Left ventricle myocardium superior (tissue), 1 donor: ENCODE measurements around the gene TBC1D9. TPM values are rescaled to one million over a fixed set of nuclear protein-coding genes. Genes with fewer than 3 reads are reported as not detected.
"Not testable (repeated sequence)": the region's sequence is repeated elsewhere in the genome, so short reads cannot be mapped to it uniquely, and the experiment has no call there.

Experiments used
- ATAC-seq: fragments of 200-7000 bp; cut with Tn5 transposase; one replicate; pipeline ENCODE4 v1.9.1; 2020; ENCODE audit warnings: mild to moderate bottlenecking, moderate library complexity
- DNase-seq: peaks from one replicate; pipeline ENCODE4 v3.0.0-alpha.2; 2020
- intact Hi-C: fragments of 100-400 bp; cut with micrococcal nuclease; formaldehyde crosslinking; loops from one replicate; pipeline ENCODE4 v1.11.0; 2022
- long read RNA-seq: library from polyadenylated mRNA; unstranded; transcript quantifications from one replicate; pipeline ENCODE4 v2.0.0, GENCODE V29; 2021
- total RNA-seq: library from RNA; stranded (reverse); fragmentation: NEBNext Ultra II Directional; extraction: Animal tissue kit (Norgen Biotek cat#: 25700); gene quantifications from one replicate; pipeline ENCODE4 v1.2.1, GENCODE V29; 2021
- donor health status: DM: no; HTN: yes; CAD: no; lungs with severe emphysema.

TBC1D9 gene
- total RNA-seq: 12.8 TPM
- long read RNA-seq, full-length matches to known transcripts: 4 of 14 reads
- long read RNA-seq, partial matches to known transcripts: 5 of 14 reads
- long read RNA-seq, other reads (novel, unspliced or antisense): 5 of 14 reads

GRCh38 chr4:140756319-140757231 is at the start of gene TBC1D9:
Gene TBC1D9 (minus strand): TSS chr4:140756385. CDS start chr4:140756045, 340 bp downstream.
- ATAC-seq: peak; percentile 86
- intact Hi-C loops: no loop called here
- peak; percentile 88 for DNase-seq

- DNase-seq: no peak
- no peak for ATAC-seq
- intact Hi-C loops: no loop called here
These were observed 49.1 kb upstream of the TBC1D9 start for GRCh38 chr4:140805293-140805692.

- intact Hi-C loops: no loop called here
- ATAC-seq: no peak
- no peak for DNase-seq
These were observed 46.4 kb upstream of the TBC1D9 start for GRCh38 chr4:140802591-140802990.

DNA sequence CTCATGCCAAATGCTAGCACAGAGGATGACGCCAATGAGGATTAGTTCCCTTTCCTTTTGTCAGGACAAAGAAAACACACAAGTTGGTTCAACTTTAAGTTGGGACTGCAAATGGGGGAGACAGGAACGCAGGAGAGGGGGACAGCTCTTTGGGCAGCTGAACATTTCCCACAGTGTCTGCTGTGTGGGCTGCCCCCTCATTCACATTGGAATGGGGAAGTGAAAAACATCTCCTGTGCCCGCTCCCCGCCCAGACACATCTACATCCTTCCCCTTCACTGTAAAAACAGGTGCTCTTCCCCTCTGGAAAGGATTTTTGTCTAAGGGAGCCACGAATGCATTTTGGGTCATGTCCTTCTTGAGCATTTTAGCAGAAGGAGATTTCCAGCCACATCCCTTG is 44.5 kb upstream of the TBC1D9 start:
- intact Hi-C loops: no loop called here
- ATAC-seq (no peak), DNase-seq (no peak)

DNA sequence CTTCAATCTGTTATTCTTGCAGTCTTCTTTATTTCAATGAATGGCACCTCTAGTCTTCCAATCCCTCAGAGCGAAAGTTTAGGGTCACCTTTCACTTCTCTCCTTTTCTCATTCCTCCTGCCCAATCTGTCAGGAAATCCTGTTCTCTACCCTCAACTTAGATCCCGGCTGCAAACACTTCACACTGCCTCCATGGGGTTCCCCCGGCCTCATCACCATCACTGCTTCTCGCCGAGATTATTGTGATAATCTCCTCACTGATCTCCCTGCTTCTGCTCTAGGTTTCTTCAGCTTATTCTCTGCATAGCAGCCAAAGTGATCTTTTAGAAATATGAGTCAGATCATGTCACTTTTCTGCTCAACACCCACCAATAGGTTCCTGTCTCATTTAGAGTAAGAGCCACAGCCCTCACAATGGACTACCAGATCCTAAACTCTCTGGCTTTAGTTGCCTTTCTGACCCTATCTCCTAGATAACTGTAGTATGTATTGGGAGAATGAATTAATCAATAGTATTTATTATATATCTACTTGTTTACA is 43.6 kb upstream of the TBC1D9 start:
- intact Hi-C loops: no loop called here
- ATAC-seq: no peak
- no peak for DNase-seq

- DNase-seq (no peak), ATAC-seq (no peak)
- intact Hi-C loops: no loop called here
These were observed 37.1 kb upstream of the TBC1D9 start for GRCh38 chr4:140793291-140793690.

DNA sequence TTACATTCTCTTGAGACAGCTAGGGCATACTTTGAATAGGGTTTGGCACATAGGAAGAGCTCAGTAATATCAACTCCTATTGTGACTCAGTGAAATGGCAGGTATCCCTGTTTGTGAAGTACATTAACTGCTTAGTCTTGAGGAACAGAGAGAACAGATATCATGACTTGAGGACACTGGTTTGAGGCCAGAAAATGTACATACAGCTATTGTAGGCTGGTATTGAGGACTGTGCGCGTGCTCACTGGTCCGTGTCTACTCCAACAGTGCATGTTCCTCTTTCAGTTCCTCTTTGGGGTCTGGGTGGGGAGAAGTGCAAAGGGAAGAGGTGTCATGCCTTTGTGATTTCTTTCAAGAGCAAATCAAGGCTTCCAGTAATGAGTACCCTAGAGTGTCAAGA is 34.6 kb upstream of the TBC1D9 start:
- ATAC-seq (peak; percentile 85), DNase-seq (peak; percentile 42)
- intact Hi-C loops: no loop called here

DNA sequence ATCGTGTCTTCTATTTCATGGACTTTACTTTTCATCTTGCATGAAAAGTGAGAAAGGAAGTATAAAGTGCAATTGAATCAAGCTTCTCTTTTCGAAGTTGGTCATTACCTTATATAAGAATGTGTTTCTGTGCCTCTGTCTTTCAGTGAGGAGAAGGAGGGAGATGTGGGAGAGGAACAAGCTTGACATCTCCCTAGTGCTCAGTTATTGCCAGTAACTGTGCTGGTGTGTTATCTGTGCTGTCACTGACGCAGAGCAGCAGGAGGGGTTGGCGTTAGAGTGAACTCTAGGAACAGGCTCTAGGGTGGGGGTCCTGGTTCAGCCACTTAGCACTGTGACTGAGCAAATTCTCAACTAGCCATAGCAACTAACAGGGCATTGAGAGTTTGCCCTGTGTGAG is 34.0 kb upstream of the TBC1D9 start:
- no peak for DNase-seq
- intact Hi-C loops: no loop called here
- peak; percentile 69 for ATAC-seq

GRCh38 chr4:140789759-140790158 is 33.6 kb upstream of the TBC1D9 start:
- ATAC-seq: peak; percentile 35
- intact Hi-C loops: no loop called here
- DNase-seq: no peak

GRCh38 chr4:140782787-140783186 is 26.6 kb upstream of the TBC1D9 start:
- ATAC-seq, DNase-seq, intact Hi-C loops: not testable (repeated sequence)

- intact Hi-C loops: no loop called here
These were observed 25.4 kb upstream of the TBC1D9 start for GRCh38 chr4:140781596-140781995.

DNA sequence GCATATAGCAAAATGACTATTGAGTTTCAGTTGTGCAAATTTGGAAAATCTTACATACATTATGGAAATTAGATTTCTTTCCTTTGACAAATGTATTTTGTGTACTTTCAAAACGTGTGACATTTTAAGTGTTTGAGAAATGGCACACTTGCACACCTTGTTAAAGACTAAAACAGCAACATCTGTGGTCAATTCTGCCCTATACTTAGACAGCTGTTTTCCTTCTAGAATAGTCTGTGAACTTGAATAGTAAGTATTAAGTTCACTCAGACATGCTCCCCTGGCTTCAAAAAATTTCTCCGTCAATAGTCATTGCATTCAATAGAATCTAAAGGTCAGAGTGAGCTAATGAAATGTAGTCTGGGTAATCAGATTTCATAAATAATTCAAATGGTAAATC is 21.7 kb upstream of the TBC1D9 start:
- no peak for DNase-seq
- intact Hi-C loops: no loop called here
- no peak for ATAC-seq

More at GRCh38 chr4:140781596-140781995, 25.4 kb upstream of the TBC1D9 start:
- DNase-seq: no peak
- ATAC-seq: no peak

DNA sequence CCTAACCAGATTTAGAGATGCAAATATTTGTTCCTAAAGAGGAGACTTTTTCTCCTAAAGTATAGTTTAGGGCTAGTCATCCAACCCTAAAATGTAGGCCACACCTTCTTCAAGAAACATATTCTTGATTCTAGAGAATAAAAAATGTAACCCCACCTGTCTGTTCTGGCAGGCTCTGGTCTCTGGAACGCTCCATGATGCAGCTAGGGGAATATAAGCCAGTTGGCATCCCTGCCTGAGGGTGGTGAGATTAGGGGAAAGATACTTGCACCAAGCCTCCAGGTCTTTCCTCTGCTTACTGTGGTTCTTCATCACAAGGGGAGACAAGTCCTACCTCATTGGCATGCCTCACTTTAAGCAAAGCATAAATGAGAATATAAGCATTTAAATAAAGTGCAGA is 21.2 kb upstream of the TBC1D9 start:
- ATAC-seq: no peak
- intact Hi-C loops: no loop called here
- DNase-seq: no peak

DNA sequence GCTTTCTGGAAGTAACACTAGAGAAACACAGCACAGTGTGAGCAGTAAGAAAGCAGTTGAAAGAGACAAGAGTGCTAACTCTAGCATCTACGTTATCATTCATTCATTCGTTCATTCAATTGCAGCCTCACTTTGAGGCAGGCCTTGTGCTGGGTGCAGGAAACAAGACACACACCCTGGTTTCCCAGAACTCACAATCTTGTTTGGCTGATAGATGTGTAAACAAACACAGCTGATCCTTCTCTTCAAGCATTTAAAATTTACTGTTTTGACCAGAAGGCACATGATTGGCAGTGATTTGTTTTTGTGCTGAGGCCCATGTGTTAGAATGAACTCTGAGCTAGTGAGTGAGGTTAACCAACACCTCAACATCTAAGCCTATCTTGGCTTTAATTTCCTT is 20.4 kb upstream of the TBC1D9 start:
- no peak for ATAC-seq
- DNase-seq: no peak
- intact Hi-C loops: no loop called here

DNA sequence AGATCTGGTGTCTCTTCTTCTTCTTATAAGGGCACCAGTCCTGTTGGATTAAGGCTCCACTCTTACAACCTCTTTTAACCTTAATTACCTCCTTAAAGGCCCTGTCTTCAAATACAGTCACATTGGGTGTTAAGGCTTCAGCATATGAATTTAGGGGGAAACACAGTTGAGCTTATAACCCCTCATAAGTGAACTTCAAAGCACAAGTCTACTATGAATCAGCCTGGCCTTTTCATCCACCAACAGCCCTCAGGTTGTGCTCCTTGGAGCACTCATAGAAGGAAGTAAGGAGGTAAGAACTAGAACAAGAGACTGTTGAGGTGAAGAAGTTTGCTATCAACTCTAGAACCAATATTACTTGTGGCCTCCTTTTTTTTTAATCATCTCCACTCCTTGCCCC is 18.8 kb upstream of the TBC1D9 start:
- intact Hi-C loops: no loop called here
- no peak for ATAC-seq

GRCh38 chr4:140774510-140774909 is 18.3 kb upstream of the TBC1D9 start:
- no peak for DNase-seq
- intact Hi-C loops: no loop called here
- no peak for ATAC-seq

More for the DNA sequence above, 18.8 kb upstream of the TBC1D9 start:
- DNase-seq: no peak

- ATAC-seq (no peak), DNase-seq (no peak)
- intact Hi-C loops: no loop called here
These were observed 13.0 kb upstream of the TBC1D9 start for GRCh38 chr4:140769209-140769608.

DNA sequence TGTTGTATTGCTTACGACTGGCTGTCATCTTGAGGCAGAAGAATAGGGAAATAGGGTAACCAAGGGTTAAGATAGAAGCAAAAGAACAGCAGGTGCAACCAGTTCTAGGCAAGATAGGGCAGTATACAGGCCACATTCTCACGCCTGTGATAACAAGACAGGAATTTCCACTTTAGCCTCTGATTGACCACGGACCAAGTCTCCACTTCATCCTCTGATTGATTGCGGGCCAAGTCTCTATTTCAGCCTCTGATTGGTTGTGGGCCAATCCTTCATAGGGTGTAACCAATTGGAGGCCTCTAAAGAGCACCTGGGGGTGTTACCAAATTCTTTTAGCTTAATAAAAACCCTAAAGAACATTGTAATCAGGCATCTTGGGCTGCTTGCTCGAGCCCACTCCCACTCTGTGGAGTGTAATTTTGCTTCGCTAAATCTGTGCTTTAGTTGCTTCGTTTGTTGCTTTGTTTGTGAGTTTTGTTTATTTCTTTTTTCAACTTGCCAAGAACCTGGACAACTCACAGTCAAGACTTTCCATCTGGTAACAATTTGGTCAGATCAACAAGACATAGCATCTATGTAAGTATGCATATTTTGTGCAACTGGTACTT is 8.7 kb upstream of the TBC1D9 start:
- intact Hi-C loops: no loop called here
- ATAC-seq (peak; percentile 54), DNase-seq (no peak)

DNA sequence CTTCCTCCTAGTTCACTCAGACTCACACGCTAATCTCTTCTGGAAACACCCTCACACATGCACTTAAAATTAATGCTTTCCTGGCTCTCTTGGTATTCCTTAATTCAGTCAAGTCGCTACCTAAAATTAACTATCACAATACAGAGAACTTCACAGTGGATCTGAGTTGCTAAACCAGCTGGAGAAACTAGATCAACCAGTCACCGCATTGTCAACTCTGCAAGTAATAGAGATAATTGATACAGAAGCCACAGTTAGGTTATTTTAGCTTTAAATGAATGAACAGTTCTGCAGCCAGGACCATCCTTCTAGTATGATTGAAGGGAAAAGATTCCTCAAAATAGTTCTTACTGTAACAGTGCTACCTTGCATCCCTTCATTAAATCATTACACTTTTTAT is 6.0 kb upstream of the TBC1D9 start:
- no peak for ATAC-seq
- DNase-seq: no peak
- intact Hi-C loops: no loop called here

- peak; percentile 7 for ATAC-seq
- DNase-seq: no peak
- intact Hi-C loops: no loop called here
These were observed 1.0 kb upstream of the TBC1D9 start for GRCh38 chr4:140757232-140757630.
